ENCODE results near the gene RAD9A. TPM values are rescaled to one million over a fixed set of nuclear protein-coding genes. Genes with fewer than 3 reads are reported as not detected.
A peak's percentile ranks its signal among the peaks of the same experiment; 100 is the strongest.

Gene RAD9A
- total and polyA plus RNA-seq, 9 of the 15 experiments (the other 6 are each of a cell fraction or from before 2014, with no cell fraction given): 1.4 to 41.2 (median 16.1) TPM

DNA sequence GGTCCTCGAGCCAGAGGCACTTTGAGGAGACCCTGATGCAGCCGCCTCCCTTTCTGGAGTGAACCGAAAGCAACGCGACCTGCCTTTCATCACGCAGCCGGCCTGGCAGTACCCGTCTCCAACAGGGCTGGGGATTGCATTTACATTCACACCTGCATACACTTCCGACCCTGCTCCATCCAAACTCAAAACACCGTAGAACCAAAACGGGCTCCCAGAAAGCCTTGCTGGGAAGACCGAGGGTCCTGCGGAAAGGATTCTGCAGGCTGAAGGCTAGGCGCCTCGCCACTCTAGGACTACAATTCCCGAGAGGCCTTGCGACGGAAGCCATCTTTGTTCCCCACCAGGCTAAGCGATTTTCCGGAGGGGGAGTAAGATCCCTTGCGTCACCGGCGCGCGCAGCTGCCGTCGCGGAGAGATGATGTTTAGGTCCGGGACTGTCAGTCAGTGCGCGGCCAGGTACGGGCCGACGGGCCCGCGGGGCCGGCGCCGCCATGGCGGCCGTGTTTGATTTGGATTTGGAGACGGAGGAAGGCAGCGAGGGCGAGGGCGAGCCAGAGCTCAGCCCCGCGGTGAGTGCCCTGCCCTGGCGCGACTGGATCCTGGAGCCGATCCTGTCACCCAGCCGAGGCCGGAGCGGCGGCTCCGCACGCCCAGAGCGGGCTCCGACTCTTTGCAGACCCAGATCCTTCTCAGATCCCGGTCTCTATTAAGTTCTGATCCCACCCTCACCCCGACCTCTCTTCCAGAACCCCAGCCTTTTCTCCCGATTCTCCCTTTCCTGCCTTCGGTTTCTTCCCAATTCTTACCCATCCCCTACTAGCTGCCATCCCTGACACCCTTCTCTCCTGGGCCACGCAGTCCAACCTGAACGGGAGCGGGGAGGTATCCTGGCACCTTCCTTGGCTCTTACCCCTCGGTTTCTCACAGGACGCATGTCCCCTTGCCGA is 36.5 kb downstream of the RAD9A start, which contains the start of gene RPS6KB2 (continued):
- TF ChIP-seq, protein P1, sequence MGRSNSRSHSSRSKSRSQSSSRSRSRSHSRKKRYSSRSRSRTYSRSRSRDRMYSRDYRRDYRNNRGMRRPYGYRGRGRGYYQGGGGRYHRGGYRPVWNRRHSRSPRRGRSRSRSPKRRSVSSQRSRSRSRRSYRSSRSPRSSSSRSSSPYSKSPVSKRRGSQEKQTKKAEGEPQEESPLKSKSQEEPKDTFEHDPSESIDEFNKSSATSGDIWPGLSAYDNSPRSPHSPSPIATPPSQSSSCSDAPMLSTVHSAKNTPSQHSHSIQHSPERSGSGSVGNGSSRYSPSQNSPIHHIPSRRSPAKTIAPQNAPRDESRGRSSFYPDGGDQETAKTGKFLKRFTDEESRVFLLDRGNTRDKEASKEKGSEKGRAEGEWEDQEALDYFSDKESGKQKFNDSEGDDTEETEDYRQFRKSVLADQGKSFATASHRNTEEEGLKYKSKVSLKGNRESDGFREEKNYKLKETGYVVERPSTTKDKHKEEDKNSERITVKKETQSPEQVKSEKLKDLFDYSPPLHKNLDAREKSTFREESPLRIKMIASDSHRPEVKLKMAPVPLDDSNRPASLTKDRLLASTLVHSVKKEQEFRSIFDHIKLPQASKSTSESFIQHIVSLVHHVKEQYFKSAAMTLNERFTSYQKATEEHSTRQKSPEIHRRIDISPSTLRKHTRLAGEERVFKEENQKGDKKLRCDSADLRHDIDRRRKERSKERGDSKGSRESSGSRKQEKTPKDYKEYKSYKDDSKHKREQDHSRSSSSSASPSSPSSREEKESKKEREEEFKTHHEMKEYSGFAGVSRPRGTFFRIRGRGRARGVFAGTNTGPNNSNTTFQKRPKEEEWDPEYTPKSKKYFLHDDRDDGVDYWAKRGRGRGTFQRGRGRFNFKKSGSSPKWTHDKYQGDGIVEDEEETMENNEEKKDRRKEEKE (IDR thresholded peaks at IDR 0.05; ENCODE audit: borderline replicate concordance in 1 of 2, control insufficient read depth in 1 of 2, low read depth in 2 of 2, low read length in 1 of 2): no peak
- TF ChIP-seq NCOA2 (IDR thresholded peaks at IDR 0.05; ENCODE audit: partially characterized antibody in 2 of 2): no peak
- peak; percentile 86 to 96; a peak in 3 of 4 replicates for TF ChIP-seq SIN3A (IDR thresholded peaks at IDR 0.05; ENCODE audit: borderline replicate concordance in 2 of 2, control insufficient read depth in 1 of 2, low read depth in 2 of 2, low read length in 2 of 2)
- TF ChIP-seq MAZ (CRISPR knock-in tag; conservative IDR thresholded peaks at IDR 0.05 in 1 of 2, IDR thresholded peaks at IDR 0.05 in 1 of 2): peak; percentile 92 to 93
- no peak for TF ChIP-seq HMG20A (CRISPR knock-in tag; conservative IDR thresholded peaks at IDR 0.05)
- TF ChIP-seq HCFC1 (IDR thresholded peaks at IDR 0.05; ENCODE audit: low read depth, low read length): peak; percentile 98
- no peak; the same call in 1 of the 2 replicates for TF ChIP-seq RUNX1 (IDR thresholded peaks at IDR 0.05; ENCODE audit: low read depth)
- TF ChIP-seq, protein P2, sequence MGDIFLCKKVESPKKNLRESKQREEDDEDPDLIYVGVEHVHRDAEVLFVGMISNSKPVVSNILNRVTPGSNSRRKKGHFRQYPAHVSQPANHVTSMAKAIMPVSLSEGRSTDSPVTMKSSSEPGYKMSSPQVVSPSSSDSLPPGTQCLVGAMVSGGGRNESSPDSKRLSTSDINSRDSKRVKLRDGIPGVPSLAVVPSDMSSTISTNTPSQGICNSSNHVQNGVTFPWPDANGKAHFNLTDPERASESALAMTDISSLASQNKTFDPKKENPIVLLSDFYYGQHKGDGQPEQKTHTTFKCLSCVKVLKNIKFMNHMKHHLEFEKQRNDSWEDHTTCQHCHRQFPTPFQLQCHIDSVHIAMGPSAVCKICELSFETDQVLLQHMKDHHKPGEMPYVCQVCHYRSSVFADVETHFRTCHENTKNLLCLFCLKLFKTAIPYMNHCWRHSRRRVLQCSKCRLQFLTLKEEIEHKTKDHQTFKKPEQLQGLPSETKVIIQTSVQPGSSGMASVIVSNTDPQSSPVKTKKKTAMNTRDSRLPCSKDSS (IDR thresholded peaks at IDR 0.05; ENCODE audit: low read depth, partially characterized antibody): no peak
- no peak for TF ChIP-seq ZFPM2 (CRISPR knock-in tag; IDR thresholded peaks at IDR 0.05)
- TF ChIP-seq POLR2AphosphoS5 (IDR thresholded peaks at IDR 0.05; ENCODE audit: control insufficient read depth, insufficient read depth, low read depth, low read length): peak; percentile 73; the same call in 1 of the 2 replicates
- TF ChIP-seq ZNF212 (CRISPR knock-in tag; IDR thresholded peaks at IDR 0.05): no peak
- TF ChIP-seq, protein P3, sequence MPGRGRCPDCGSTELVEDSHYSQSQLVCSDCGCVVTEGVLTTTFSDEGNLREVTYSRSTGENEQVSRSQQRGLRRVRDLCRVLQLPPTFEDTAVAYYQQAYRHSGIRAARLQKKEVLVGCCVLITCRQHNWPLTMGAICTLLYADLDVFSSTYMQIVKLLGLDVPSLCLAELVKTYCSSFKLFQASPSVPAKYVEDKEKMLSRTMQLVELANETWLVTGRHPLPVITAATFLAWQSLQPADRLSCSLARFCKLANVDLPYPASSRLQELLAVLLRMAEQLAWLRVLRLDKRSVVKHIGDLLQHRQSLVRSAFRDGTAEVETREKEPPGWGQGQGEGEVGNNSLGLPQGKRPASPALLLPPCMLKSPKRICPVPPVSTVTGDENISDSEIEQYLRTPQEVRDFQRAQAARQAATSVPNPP (IDR thresholded peaks at IDR 0.05; ENCODE audit: borderline replicate concordance, insufficient read depth, insufficient read length): no peak
- TF ChIP-seq, protein P4, sequence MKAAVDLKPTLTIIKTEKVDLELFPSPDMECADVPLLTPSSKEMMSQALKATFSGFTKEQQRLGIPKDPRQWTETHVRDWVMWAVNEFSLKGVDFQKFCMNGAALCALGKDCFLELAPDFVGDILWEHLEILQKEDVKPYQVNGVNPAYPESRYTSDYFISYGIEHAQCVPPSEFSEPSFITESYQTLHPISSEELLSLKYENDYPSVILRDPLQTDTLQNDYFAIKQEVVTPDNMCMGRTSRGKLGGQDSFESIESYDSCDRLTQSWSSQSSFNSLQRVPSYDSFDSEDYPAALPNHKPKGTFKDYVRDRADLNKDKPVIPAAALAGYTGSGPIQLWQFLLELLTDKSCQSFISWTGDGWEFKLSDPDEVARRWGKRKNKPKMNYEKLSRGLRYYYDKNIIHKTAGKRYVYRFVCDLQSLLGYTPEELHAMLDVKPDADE (conservative IDR thresholded peaks at IDR 0.05; ENCODE audit: control insufficient read depth, low read depth, low read length): peak; percentile 98
- TF ChIP-seq, protein P5, sequence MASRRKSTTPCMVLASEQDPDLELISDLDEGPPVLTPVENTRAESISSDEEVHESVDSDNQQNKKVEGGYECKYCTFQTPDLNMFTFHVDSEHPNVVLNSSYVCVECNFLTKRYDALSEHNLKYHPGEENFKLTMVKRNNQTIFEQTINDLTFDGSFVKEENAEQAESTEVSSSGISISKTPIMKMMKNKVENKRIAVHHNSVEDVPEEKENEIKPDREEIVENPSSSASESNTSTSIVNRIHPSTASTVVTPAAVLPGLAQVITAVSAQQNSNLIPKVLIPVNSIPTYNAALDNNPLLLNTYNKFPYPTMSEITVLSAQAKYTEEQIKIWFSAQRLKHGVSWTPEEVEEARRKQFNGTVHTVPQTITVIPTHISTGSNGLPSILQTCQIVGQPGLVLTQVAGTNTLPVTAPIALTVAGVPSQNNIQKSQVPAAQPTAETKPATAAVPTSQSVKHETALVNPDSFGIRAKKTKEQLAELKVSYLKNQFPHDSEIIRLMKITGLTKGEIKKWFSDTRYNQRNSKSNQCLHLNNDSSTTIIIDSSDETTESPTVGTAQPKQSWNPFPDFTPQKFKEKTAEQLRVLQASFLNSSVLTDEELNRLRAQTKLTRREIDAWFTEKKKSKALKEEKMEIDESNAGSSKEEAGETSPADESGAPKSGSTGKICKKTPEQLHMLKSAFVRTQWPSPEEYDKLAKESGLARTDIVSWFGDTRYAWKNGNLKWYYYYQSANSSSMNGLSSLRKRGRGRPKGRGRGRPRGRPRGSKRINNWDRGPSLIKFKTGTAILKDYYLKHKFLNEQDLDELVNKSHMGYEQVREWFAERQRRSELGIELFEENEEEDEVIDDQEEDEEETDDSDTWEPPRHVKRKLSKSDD (conservative IDR thresholded peaks at IDR 0.05; ENCODE audit: low read length): peak; percentile 65; the same call in 1 of the 2 replicates
